C1 segment of cervical spinal cord (tissue), 14 donors: ENCODE data around the gene KIF1B.
"Not testable (repeated sequence)": the region's sequence is repeated elsewhere in the genome, so short reads cannot be mapped to it uniquely, and the experiment has no call there.

Experiments used
- DNase-seq, 14 donors: peaks; one replicate each; lab custom pipeline; 2025; lab: John Stamatoyannopoulos, UW

KIF1B gene

DNA sequence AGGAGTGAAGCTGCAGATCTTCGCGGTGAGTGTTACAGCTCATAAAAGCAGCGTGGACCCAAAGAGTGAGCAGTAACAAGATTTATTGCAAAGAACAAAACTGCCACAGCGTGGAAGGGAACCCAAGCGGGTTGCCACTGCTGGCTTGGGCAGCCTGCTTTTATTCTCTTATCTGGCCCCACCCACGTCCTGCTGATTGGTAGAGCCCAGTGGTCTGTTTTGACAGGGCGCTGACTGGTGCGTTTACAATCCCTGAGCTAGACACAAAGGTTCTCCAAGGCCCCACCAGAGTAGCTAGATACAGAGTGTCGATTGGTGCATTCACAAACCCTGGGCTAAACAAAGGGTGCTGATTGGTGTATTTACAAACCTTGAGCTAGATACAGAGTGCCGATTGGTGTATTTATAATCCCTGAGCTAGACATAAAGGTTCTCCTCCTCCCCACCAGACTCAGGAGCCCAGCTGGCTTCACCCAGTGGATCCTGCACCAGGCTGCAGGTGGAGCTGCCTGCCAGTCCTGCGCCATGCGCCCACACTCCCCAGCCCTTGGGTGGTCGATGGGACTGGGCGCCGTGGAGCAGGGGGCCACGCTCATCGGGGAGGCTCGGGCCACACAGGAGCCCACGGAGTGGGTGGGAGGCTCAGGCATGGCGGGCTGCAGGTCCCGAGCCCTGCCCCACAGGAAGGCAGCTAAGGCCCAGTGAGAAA is 215.6 kb downstream of the KIF1B start:
- not testable (repeated sequence) for DNase-seq

DNA sequence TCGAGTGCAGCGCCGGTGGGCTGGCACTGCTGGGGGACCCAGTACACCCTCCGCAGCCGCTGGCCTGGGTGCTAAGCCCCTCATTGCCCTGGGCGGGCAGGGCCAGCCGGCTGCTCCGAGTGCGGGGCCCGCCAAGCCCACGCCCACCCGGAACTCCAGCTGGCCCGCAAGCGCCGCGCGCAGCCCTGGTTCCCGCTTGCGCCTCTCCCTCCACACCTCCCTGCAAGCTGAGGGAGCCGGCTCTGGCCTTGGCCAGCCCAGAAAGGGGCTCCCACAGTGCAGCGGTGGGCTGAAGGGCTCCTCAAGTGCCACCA is 216.1 kb downstream of the KIF1B start:
- not testable (repeated sequence) for DNase-seq

DNA sequence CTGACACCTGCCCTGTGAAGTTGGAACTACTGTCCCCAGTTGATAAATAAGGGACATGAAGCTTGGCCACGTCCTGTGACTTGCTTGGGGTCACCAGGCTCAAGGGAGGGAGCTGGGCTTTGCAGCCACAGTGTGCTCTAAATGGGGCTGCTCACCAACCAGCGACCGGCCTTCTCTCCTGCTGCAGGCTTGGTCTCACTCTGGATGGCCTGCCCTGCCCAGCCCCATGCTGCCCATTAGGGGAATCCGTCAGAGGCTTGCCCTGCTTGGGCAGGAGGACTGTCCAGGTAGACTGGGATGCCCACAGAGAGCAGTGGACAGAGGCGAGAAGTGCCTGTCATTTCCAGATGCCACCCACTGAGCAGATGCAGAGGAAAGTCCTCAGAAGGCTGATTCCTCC is 218.6 kb downstream of the KIF1B start:
- DNase-seq: no peak

DNA sequence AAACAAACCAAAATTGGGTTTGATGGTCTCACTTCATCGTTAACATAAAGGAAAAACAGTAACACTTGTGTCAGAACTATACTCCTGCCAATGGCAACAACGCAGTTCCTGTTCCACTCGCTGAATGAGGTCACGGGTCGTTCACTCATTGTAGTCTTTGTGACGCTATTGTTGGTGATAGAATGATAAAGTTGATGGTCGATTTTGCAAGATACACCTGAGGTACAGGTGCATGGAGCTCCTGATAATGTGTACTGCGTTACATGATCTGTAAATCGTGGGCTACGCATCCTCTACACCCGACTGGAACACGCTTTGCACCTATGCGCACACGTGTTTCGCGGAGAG is 219.5 kb downstream of the KIF1B start:
- no peak for DNase-seq

DNA sequence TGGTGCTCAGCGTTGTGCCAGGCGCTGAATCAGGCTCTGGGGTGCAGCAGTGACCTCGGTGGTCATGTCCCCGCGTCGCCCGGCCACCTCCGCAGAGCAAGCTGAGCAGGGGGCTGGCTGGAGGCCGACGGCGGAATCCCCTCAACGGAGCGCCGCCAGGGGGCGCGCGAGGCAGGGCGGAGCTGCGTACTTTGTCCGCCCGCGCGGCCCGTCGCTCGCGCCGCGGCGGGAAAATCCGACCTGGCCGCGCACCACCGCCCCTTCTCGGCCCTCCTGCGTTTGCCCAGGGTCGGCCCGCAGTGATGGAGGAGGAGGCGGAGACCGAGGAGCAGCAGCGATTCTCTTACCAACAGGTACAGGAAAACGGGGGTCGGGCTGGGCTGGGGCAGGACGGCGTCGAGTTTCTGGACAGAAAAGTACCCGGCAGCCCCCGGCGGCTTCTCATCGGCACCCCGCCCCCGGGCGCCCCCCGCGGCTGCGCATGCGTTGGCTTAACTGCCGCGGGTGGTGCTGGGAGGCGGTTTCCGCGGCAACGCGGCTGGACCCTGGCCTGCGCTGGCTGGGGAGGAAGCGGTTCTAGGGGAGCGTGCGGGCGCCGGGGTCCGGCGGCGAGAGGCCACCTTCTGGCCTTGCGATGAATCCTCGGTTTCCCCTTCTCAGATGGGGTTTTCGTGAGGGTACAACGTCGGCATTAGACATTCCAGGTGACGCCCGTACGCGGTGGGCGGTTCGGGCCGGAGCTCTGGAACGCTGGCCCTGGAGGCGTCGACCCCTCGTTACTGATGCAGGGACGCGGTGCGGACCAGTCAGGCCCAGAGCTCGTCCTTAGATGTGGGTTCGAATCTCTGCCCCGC is 220.1 kb downstream of the KIF1B start, which contains the start of gene CENPS:
CENPS (plus strand) TSS at position 218 of the 854 bp plus-strand sequence; CDS start at position 303, 85 bp downstream.
- peak; percentile 34 to 98 (median 89) for DNase-seq
